ENCODE data around the gene RAB17. TPM values are rescaled to one million over a fixed set of nuclear protein-coding genes. Genes with fewer than 3 reads are reported as not detected.

RAB17 gene
- total RNA-seq, 1 donor from 2014 or later, result 0.41 TPM

DNA sequence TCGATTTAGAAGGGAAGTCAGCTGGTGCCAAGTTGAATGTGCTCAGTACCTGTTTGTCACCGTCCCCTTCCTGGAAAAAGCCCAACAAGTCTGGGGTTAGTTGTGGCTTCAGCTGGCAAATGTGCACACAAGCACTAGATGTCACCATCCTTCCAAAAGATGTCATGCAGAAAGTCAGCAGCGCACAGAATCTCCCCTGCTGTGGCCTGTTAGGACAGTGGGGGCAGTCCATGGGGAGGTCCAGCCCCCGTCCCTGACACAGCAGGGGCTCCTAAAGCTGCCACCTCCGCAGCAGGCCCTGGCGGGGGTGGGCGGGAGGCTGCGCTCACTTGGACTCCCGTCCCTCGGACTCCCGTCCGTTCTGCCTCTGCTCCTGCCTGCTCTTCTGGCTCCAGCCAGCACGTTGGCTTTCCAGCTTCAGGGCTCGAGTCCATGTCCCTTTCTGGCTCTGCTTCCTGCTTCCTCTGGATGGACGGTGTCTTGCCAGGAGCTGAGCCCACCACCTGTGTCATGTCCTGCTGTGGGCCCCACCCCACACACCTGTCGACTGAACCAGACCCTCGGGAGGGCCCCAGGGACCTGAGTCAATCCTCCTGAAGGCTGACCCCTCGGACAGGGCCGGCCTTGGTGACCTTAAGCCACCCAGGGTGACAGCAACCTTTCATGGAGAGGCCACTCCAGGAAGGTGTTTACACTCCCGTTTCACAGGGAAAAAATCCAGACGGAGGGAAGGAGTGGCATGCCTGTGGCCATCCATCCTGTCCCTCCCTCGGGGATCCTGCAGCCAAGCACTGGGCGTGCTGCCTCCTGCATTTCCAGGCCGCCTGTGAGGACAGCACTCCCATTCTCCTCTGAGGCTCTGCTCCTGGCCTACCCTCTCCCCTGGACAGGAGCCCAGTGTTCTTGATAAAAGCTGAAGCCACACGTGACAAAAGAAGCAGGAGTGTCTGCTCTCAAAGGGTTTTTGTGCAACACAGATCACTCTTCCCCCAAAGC, 8.5 kb downstream of the RAB17 start:
- DNase-seq (ENCODE audit: low spot score in 2 of 2), result peak in 1 of 2 donors; percentile 77
- FAIRE-seq, result no peak

GRCh38 chr2:237581326-237581725, 9.2 kb downstream of the RAB17 start:
- no peak for DNase-seq (ENCODE audit: low spot score in 2 of 2)
- no peak for FAIRE-seq

DNA sequence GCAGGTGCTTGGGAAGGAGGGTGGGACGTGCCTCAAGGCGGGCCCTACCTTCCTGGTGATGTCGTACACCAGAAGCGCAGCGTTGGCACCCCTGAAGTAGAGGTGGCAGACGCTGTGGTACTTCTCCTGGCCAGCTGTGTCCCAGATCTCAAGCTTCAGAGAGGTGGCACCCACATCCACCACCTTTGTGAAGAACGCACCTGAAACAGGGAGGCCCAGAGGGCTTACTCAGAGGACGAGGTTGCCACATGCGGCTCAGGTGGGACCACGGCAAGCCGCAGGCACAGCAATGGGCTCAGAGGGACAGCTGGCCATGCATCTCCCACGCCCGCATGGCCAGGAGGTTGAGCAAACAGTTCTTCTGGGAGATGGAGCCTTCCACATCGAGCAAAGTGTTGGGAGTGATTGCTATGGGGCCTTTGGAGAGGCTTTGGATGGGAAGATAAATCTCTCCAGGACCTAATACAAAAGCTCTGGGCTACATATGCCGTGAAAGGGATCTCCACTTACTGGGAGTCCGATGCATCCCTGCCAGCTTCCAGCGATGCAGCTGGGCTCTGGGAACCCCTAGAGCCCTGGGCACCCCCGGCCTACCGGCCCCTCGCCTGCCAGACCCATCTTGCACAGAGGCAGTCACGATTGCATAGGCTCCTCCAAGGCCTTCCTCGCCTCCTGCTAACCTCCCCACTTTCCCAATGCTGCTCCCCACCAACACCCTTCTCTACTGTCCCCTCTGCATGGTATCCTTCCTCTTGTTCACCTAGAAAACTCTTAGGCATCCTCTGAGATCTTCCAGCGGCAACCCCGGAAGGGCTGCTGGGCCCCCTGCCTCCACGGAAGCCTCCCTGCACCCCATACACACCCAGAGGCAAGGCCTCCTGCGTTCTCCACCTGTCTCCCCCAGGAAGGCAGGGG, 12.3 kb downstream of the RAB17 start:
- FAIRE-seq (no peak), DNase-seq (ENCODE audit: low spot score in 2 of 2) (no peak)

DNA sequence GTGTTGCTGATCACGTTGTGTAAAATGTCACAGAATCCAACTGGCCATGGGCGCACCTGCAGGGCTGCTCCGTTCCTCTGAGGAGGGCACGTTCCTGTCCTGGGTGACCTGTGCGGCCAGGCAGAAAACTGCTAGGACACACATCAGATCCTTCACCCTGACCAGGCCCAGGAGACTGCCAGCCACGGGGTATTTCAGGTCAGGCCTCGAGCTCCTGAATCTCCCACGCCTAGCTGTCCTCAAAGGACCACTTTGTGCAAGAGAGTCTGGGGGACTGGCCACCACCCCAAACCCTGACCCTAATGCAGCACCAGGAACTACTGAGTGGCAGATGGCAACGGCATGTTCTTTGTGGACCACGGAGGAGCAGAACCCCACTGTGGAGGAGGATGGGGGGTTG, 13.1 kb downstream of the RAB17 start:
- FAIRE-seq (no peak), DNase-seq (ENCODE audit: low spot score in 2 of 2) (no peak)

DNA sequence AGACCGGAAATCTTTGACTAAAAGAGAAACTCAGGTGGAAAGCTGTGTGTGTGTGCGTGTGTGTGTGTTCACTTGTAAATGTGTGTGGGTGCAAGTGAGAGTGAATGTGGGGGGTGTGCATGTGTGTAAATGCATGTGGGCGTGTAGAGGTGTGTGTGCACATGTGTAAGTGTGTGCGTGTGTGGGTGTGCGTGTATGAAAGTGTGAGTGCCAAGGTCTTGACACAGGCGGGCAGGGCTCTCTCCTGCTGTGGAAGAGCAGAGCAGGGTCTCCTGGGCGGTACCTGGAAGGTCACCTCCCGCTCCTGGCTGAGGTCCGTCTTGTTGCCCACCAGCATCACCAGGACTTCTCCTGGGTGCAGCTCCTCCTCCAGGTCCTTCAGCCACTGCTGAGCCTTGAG, 13.6 kb downstream of the RAB17 start:
- FAIRE-seq (no peak), DNase-seq (ENCODE audit: low spot score in 2 of 2) (no peak)

- no peak for DNase-seq (ENCODE audit: low spot score in 2 of 2)
- no peak for FAIRE-seq
Measured at GRCh38 chr2:237575869-237576862, 14.4 kb downstream of the RAB17 start.

DNA sequence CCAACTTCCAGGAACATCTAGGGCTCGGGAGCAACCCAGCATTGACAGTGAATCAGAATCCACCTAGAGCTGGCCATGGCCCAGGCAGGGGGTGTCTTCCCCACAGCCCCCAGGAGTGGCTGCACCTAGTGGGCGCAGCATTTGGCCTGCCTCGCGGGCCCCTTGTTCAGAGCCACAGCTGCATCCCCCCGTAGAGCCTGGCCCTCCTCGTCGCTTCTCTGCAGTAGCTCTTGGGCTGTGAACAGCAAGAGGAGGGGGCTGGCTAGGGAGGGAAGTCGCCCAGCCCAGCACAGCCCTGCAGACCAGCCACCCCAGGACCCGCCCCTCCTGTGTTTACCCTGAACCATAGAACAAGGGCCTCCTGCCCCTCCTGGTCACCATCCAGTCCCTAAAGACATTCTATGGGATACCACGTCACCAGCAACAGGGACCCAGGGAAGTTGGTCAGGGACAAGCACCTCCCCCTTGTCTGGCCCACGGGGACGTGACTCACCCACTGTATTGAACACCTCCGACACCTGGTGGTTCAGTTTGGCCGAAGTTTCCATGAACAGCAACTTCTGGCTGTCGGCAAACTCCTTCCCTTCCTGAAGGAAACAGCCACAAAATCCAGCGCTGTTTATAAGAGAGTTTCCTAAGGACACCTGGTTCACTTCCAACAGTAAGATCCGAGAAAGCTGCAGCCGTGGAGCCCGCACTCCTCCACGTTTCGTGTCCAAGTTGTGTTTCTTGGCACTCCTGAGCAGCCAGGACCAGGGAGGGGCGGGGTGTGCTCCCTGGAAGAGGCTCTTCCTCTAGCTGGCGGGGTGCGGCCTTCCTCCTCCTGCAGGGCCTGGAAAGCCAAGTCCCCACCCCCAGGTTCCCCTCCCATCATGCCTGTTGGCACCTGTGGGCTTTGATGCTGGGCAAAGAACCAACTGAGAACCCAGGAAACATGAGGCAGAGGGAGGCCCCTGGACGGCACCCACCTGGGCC, 15.4 kb downstream of the RAB17 start:
- FAIRE-seq, result no peak
- DNase-seq (ENCODE audit: low spot score in 2 of 2), result peak in 1 of 2 donors; percentile 54

GRCh38 chr2:237574467-237574866, 16.1 kb downstream of the RAB17 start:
- FAIRE-seq (no peak), DNase-seq (ENCODE audit: low spot score in 2 of 2) (no peak)

- DNase-seq (ENCODE audit: low spot score in 2 of 2), result no peak
- FAIRE-seq, result no peak
Measured at GRCh38 chr2:237573721-237574415, 16.7 kb downstream of the RAB17 start.

- DNase-seq (ENCODE audit: low spot score in 2 of 2), result no peak
- FAIRE-seq, result no peak
Measured at GRCh38 chr2:237572742-237573101, 17.8 kb downstream of the RAB17 start.

DNA sequence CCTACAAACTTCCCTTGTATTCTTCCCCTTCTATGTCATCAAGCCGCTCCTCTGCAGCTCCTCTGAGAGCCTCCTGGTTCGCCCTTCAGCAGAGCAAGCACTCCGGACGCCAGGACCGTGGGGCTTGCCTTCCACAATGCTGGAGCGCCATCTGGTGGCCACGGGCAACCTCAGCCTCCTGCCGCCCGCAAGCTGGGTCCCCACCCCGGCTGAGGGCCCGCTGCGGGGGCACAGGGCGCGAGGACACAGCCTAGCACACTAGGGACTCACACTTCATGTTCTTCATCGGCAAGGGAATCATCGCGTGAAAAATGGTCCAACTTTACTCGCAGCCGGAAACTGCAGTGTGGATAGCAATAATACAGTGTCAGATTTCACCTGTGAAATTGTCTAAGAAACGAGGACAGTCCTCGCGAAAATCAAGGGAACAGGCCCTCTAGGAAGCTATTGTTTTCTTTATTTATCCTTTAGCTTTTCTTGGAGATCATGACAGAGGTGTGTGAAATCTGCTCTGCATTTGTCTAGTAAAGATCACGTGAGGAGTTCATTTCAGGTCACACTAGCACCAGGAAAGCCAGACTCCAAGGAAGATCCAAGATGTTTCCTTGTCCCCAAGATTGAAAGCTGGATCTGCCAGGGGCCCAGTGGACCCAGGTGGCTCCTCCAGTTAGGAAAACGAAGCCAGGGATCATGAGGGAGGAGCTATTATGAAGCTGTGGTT, 18.4 kb downstream of the RAB17 start:
- DNase-seq (ENCODE audit: low spot score in 2 of 2) (peak; percentile 84 to 98), FAIRE-seq (no peak)

DNA sequence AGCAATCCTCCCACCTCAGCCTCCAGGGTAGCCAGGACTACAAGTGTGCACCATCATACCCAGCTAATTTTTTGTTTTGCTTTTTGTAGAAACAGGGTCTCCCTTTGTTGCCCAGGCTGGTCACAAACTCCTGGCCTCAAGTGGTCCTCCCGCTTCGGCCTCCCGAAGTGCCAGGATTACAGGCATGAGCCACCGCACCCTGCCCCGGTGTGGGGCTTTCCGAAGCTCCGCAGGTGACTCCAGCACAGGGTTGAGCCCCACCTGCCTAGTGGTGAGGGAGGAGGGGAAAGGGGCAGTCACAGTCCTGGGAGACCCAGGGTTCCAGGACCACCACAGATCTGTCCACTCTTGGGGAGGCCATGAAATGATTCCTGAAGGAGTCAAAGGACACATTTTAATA, 19.0 kb downstream of the RAB17 start:
- no peak for DNase-seq (ENCODE audit: low spot score in 2 of 2)
- no peak for FAIRE-seq

DNA sequence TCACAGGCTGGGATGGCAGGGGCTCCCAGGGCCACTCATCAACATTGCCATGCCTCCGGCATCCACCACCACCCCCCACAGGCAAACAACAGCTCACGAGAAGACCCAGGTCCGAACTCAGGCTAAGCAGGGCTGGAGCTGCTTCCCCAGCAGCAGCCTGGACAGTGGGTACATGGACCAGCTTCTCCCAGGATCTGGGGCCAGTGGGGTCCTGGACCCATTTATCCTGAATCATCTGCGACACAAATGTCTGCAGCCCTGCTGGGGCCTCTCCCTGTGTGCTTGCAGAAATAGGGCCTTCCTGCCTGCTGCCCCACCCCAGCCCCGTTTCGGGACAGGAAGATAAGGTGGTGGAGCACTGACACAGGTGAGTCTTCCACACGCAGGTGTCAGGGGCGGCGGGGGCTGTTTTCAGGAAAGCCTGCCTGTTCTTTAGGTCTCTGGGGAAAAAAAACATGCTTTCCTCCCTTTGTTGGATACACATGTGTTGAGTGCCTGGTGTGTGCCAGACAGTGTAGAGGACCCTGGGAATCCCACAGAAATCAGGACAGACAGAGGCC, 19.7 kb downstream of the RAB17 start:
- no peak for FAIRE-seq

DNA sequence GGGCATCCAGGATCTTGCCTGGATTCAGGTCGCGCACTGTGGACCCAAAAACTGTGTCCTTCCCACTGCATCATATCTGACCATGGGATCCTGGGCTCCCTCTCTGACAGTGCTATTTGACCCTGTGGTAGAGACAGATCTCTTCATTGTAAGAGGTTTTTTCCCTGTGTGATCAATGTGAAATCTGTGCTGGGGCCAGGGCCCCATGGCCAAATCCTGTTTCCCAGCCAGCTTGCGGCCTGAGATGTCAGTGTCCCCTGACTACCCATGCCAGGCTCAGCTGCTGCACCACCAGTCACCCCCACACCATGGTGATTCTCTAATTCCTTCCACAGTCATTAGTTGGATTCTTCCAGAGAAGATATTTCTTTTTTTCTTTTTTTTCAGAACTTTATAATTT, 20.6 kb downstream of the RAB17 start:
- FAIRE-seq (no peak), DNase-seq (ENCODE audit: low spot score in 2 of 2) (no peak)

More for the DNA sequence above, 19.7 kb downstream of the RAB17 start:
- DNase-seq (ENCODE audit: low spot score in 2 of 2), result no peak

DNA sequence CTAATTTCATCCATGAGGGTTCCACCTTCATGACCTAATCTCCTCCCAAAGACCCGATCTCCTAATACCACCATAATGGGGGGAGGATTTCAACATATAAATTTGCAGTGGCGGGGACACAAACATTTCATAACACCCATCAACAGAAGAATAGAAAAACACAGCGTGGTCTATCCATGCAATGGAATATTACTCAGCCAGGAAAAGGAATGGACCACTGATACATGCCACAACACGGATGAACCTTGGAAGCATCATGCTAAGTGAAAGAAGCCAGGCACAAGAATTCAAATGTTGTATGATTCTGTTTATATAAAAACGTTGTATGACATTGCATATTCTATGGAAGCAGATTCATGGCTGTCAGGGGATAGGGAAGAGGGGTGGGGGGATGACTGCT, 21.5 kb downstream of the RAB17 start:
- DNase-seq (ENCODE audit: low spot score in 2 of 2) (no peak), FAIRE-seq (no peak)

GRCh38 chr2:237568121-237568660, 22.3 kb downstream of the RAB17 start:
- no peak for FAIRE-seq
- no peak for DNase-seq (ENCODE audit: low spot score in 2 of 2)
